HCT116 (cell line): ENCODE results near the gene PLK1. TPM values are rescaled to one million over a fixed set of nuclear protein-coding genes. Genes with fewer than 3 reads are reported as not detected.

Experiments
- ATAC-seq: fragments of 200-7000 bp; cut with Tn5 transposase; 2 replicates; pipeline ENCODE4 v1.9.1; 2020; ENCODE audit warnings: mild to moderate bottlenecking, moderate library complexity
- BruUV-seq: library from RNA; stranded (reverse); fragments of 400-500 nt; replicated peaks from 2 replicates; lab custom pipeline; 2021; lab: Mats Ljungman, UMichigan
- CTCF ChIA-PET: fragments of 300-600 bp; sonication (Branson Sonifier 250); formaldehyde crosslinking; loops from one replicate; lab custom pipeline; 2021; ENCODE audit warnings: antibody characterized with exemption; lab: Charles Lee
- POLR2A ChIA-PET: fragments of 300-600, 350-600 bp; sonication (Branson Sonifier 250); formaldehyde crosslinking; loops from one replicate; lab custom pipeline; 2021; ENCODE audit warnings: antibody characterized with exemption; lab: Charles Lee
- RAD21 ChIA-PET, 2 experiments: fragments of 300-600 bp; sonication (Branson Sonifier 250); formaldehyde crosslinking; loops; one replicate each; lab custom pipeline; 2023; ENCODE audit warnings: low total read pairs in 2 of 2; ENCODE audit not compliant: uncharacterized antibody in 2 of 2, unreplicated experiment in 2 of 2, low non-redundant PET in 1 of 2; lab: Charles Lee
- DNase-seq: peaks from one replicate; pipeline ENCODE4 v3.0.0-alpha.2; 2010; ENCODE audit warnings: low read depth, low spot score
- H2AFZ ChIP-seq: fragments of 200-600 bp; shearing (Covaris generic), sonication (generic); 2 replicates; pipeline ENCODE4 v1.6.1; 2017; ENCODE audit warnings: low read depth, mixed run types, mixed read lengths, antibody characterized with exemption, low read length; ENCODE audit not compliant: poor library complexity, severe bottlenecking
- H3K27ac ChIP-seq: 2 replicates; pipeline ENCODE4 v1.5.1; 2012; ENCODE audit warnings: low read depth, low read length
- H3K27me3 ChIP-seq: fragments of 200-600 bp; sonication (generic); 2 replicates; pipeline ENCODE4 v1.6.1; 2016; ENCODE audit warnings: mixed run types, low read length, mixed read lengths; ENCODE audit not compliant: insufficient read depth
- H3K36me3 ChIP-seq, 2 experiments: fragments of 200-500 bp in 1 of 2; fragments of 200-600 bp in 1 of 2; sonication (Bioruptor generic) in 1 of 2; sonication (generic) in 1 of 2; 2 replicates each; pipeline versions ENCODE4 v1.5.1 to v1.6.1; 2014 to 2016; ENCODE audit warnings: low read length in 2 of 2, inconsistent platforms in 1 of 2, mixed read lengths in 1 of 2, mixed run types in 1 of 2; ENCODE audit not compliant: insufficient read depth in 2 of 2, control insufficient read depth in 1 of 2
- H3K4me1 ChIP-seq, 2 experiments: fragments of 200-600 bp in 1 of 2; sonication (generic) in 1 of 2; 2 replicates each; pipeline versions ENCODE4 v1.5.1 to v1.6.1; 2012 to 2017; ENCODE audit warnings: low read length in 2 of 2, inconsistent platforms in 1 of 2, mild to moderate bottlenecking in 1 of 2, mixed read lengths in 1 of 2, mixed run types in 1 of 2, moderate library complexity in 1 of 2; ENCODE audit not compliant: insufficient read depth in 2 of 2, control insufficient read depth in 1 of 2
- H3K4me2 ChIP-seq: fragments of 200-600 bp; sonication (generic); 2 replicates; pipeline ENCODE4 v1.6.1; 2017; ENCODE audit warnings: mixed run types, low read length, mixed read lengths
- H3K4me3 ChIP-seq, 2 experiments: fragments of 200-600 bp in 1 of 2; sonication (generic) in 1 of 2; replicated peaks in 1 of 2; 2 replicates each; pipeline ENCODE4 v1.5.1; 2011 to 2016; ENCODE audit warnings: low read length in 2 of 2, control low read depth in 1 of 2, low read depth in 1 of 2, mild to moderate bottlenecking in 1 of 2, mixed read lengths in 1 of 2, mixed run types in 1 of 2
- H3K79me2 ChIP-seq: fragments of 200-600 bp; sonication (generic); 2 replicates; pipeline ENCODE4 v1.6.1; 2017; ENCODE audit warnings: mild to moderate bottlenecking, mixed run types, low read length, moderate library complexity, mixed read lengths; ENCODE audit not compliant: insufficient read depth
- H3K9ac ChIP-seq: fragments of 200-600 bp; sonication (generic); 2 replicates; pipeline ENCODE4 v1.6.1; 2016; ENCODE audit warnings: low read length, mixed read lengths
- H3K9me2 ChIP-seq: fragments of 200-600 bp; sonication (generic), shearing (Covaris generic); 2 replicates; pipeline ENCODE4 v1.6.1; 2017; ENCODE audit warnings: mixed run types, mild to moderate bottlenecking, moderate library complexity; ENCODE audit not compliant: insufficient read depth
- H3K9me3 ChIP-seq, 2 experiments: fragments of 200-500 bp in 1 of 2; fragments of 200-600 bp in 1 of 2; sonication (Bioruptor generic) in 1 of 2; sonication (generic) in 1 of 2; 2 replicates each; pipeline ENCODE4 v1.6.1; 2014 to 2017; ENCODE audit warnings: low read length in 2 of 2, mixed read lengths in 2 of 2, inconsistent platforms in 1 of 2, low read depth in 1 of 2, mild to moderate bottlenecking in 1 of 2, mixed run types in 1 of 2, moderate library complexity in 1 of 2; ENCODE audit not compliant: control insufficient read depth in 1 of 2, insufficient read depth in 1 of 2
- H4K20me1 ChIP-seq: fragments of 200-600 bp; sonication (generic), shearing (Covaris generic); 2 replicates; pipeline ENCODE4 v1.6.1; 2017; ENCODE audit warnings: mixed run types, mild to moderate bottlenecking, moderate library complexity; ENCODE audit not compliant: insufficient read depth
- ATF3 ChIP-seq: IDR thresholded peaks from 2 replicates; pipeline ENCODE4 v1.6.1; 2012
- CEBPB ChIP-seq: IDR thresholded peaks from 2 replicates; pipeline ENCODE4 v1.6.1; 2012; ENCODE audit warnings: low read depth
- EGR1 ChIP-seq: IDR thresholded peaks from 2 replicates; pipeline ENCODE4 v1.6.1; 2012; ENCODE audit warnings: low read depth
- ELF1 ChIP-seq: IDR thresholded peaks from 2 replicates; pipeline ENCODE4 v1.6.1; 2012; ENCODE audit warnings: low read depth, borderline replicate concordance
- POLR2A ChIP-seq: IDR thresholded peaks from 2 replicates; pipeline ENCODE4 v1.7.0; 2011; ENCODE audit warnings: borderline replicate concordance; ENCODE audit not compliant: insufficient read depth, insufficient read length; ENCODE audit errors: extremely low read depth
- POLR2AphosphoS5 ChIP-seq: IDR thresholded peaks from 2 replicates; pipeline ENCODE4 v1.6.1; 2011; ENCODE audit warnings: mild to moderate bottlenecking, low read depth, low read length, moderate library complexity
- SP1 ChIP-seq: IDR thresholded peaks from 2 replicates; pipeline ENCODE4 v1.6.1; 2012; ENCODE audit warnings: low read depth
- SRF ChIP-seq: IDR thresholded peaks from 2 replicates; pipeline ENCODE4 v1.6.1; 2012; ENCODE audit warnings: low read depth
- intact Hi-C: fragments of 100-400 bp; cut with micrococcal nuclease; formaldehyde crosslinking; loops from 2 replicates; pipeline ENCODE4 v1.10.0; 2022
- total RNA-seq: library from RNA; stranded (reverse); gene quantifications from one replicate; pipeline ENCODE4 v1.2.1, GENCODE V29; 2021; ENCODE audit not compliant: unreplicated experiment
- TF ChIP-seq, protein P1 (sequence below): IDR thresholded peaks from 2 replicates; pipeline ENCODE4 v1.6.1; 2012
- TF ChIP-seq, protein P2 (sequence below): IDR thresholded peaks from 2 replicates; pipeline ENCODE4 v1.6.1; 2012; ENCODE audit warnings: low read depth

Gene PLK1
- total RNA-seq, 1 experiment from 2014 or later: 144 TPM

DNA sequence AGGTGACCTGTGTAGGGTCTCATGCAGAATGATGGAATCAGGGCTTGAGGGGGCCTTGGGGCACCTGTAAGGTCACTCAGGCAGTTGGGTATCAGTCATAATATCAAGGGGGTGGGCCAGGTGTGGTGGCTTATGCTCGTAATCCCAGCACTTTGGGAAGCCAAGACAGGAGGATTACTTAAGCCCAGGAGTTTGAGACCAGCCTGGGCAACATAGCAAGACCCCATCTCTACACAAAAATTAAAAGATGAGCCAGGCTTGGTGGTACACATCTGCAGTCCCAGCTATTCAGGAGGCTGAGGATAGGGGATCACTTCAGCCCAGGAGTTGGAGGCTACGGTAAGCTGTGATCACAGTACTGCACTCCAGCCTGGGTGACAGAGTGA is 26.8 kb downstream of the PLK1 start:
- ATAC-seq: no peak
- DNase-seq: no peak
- Histone ChIP-seq H3K9ac (no peak overlapping the region), H4K20me1 (no peaks in the 10 kb centered on the region), H3K4me2 (no peak overlapping the region), H3K27me3 (no peaks in the 10 kb centered on the region), H3K27ac (no peak overlapping the region), H3K9me3 (peaks cover 3 to 9% of the 10 kb centered on the region in 2 experiments; a peak in 2 of 4 replicates), H2AFZ (no peak overlapping the region), H3K36me3 (no peaks in the 10 kb centered on the region)
- intact Hi-C loops: no loop called here
- RAD21 ChIA-PET: no interaction called here
- CTCF ChIA-PET: no interaction called here
- TF ChIP-seq ATF3: no peak
- TF ChIP-seq EGR1: no peak
- TF ChIP-seq, protein P1, sequence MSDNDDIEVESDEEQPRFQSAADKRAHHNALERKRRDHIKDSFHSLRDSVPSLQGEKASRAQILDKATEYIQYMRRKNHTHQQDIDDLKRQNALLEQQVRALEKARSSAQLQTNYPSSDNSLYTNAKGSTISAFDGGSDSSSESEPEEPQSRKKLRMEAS: no peak
- TF ChIP-seq, all 23 proteins: peak for 0
- POLR2A ChIA-PET: no interaction called here
- no TSS peak for BruUV-seq
- no peak overlapping the region for H3K4me3 ChIP-seq
- no peaks in the 10 kb centered on the region for H3K9me2 ChIP-seq
- H3K4me1 ChIP-seq: peaks cover 2 to 4% of the 10 kb centered on the region in 2 experiments; a peak in 3 of 4 replicates
- H3K79me2 ChIP-seq: no peaks in the 10 kb centered on the region

DNA sequence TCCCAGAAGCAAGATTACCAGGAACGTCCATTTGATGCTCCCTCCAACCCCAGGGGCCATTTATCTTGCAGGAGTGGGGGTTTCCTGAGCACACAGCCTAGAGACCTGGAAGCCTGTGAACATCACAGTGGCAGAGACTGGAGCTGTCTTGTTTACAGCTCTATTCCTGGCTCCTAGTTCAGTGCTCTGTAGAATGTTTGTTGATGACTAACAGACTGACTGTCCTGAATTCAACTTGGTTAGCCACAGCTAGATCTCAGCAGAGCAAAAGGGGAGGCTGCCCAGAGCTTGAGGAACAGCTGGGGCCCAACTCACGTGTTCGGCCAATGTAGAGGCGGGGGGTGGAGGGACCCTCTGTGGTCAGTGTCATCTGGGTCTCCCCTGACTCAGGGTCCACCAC is 27.8 kb downstream of the PLK1 start:
- no TSS peak for BruUV-seq
- ChIA-PET CTCF (no interaction called here), POLR2A (no interaction called here), RAD21 (no interaction called here)
- Histone ChIP-seq H4K20me1 (no peaks in the 10 kb centered on the region), H3K27me3 (no peaks in the 10 kb centered on the region), H3K4me1 (no peaks in the 10 kb centered on the region), H3K27ac (no peak overlapping the region), H3K79me2 (no peaks in the 10 kb centered on the region), H3K9ac (no peak overlapping the region), H3K4me2 (no peak overlapping the region), H3K9me3 (peaks cover 3 to 9% of the 10 kb centered on the region in 2 experiments; a peak in 2 of 4 replicates), H3K4me3 (no peak overlapping the region), H3K36me3 (no peaks in the 10 kb centered on the region), H2AFZ (no peak overlapping the region), H3K9me2 (no peaks in the 10 kb centered on the region)
- ATAC-seq: no peak
- TF ChIP-seq, protein P2, sequence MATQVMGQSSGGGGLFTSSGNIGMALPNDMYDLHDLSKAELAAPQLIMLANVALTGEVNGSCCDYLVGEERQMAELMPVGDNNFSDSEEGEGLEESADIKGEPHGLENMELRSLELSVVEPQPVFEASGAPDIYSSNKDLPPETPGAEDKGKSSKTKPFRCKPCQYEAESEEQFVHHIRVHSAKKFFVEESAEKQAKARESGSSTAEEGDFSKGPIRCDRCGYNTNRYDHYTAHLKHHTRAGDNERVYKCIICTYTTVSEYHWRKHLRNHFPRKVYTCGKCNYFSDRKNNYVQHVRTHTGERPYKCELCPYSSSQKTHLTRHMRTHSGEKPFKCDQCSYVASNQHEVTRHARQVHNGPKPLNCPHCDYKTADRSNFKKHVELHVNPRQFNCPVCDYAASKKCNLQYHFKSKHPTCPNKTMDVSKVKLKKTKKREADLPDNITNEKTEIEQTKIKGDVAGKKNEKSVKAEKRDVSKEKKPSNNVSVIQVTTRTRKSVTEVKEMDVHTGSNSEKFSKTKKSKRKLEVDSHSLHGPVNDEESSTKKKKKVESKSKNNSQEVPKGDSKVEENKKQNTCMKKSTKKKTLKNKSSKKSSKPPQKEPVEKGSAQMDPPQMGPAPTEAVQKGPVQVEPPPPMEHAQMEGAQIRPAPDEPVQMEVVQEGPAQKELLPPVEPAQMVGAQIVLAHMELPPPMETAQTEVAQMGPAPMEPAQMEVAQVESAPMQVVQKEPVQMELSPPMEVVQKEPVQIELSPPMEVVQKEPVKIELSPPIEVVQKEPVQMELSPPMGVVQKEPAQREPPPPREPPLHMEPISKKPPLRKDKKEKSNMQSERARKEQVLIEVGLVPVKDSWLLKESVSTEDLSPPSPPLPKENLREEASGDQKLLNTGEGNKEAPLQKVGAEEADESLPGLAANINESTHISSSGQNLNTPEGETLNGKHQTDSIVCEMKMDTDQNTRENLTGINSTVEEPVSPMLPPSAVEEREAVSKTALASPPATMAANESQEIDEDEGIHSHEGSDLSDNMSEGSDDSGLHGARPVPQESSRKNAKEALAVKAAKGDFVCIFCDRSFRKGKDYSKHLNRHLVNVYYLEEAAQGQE: no peak
- TF ChIP-seq EGR1 (no peak), POLR2A (no peak), CEBPB (no peak), SRF (no peak), SP1 (no peak), POLR2AphosphoS5 (no peak), ELF1 (no peak)
- no peak for DNase-seq
- intact Hi-C loops: no loop called here
